HepG2 (cell line): ENCODE data around the gene UCHL3. TPM values are rescaled to one million over a fixed set of nuclear protein-coding genes. Genes with fewer than 3 reads are reported as not detected.

ENCODE experiments used
- ATRX ChIP-seq: sonication (generic); formaldehyde crosslinking; IDR thresholded peaks from 2 replicates; pipeline ENCODE4 v1.4.0; 2020; ENCODE audit warnings: missing genetic modification reagents, borderline replicate concordance
- CREB1 ChIP-seq, 2 experiments: fragments of 450-650 bp in 1 of 2; IDR thresholded peaks; 2 replicates each; pipeline ENCODE4 v1.6.1; 2016 to 2017; ENCODE audit warnings: control low read depth in 1 of 2, mild to moderate bottlenecking in 1 of 2, missing compliant biosample characterization in 1 of 2, missing genetic modification characterization in 1 of 2
- EEA1 ChIP-seq: sonication (generic); formaldehyde crosslinking; IDR thresholded peaks from 2 replicates; pipeline ENCODE4 v1.5.1; 2020; ENCODE audit warnings: mild to moderate bottlenecking, missing genetic modification reagents, borderline replicate concordance
- ESRRA ChIP-seq: sonication (generic); formaldehyde crosslinking; IDR thresholded peaks from 2 replicates; pipeline ENCODE4 v1.5.1; 2020; ENCODE audit warnings: mild to moderate bottlenecking, low read depth, missing genetic modification reagents
- FOXC1 ChIP-seq: sonication (generic); formaldehyde crosslinking; IDR thresholded peaks from 2 replicates; pipeline ENCODE4 v1.8.0; 2022; ENCODE audit warnings: mild to moderate bottlenecking, missing genetic modification reagents, borderline replicate concordance
- JUND ChIP-seq: sonication (generic); formaldehyde crosslinking; IDR thresholded peaks from 2 replicates; pipeline ENCODE4 v1.8.0; 2022; ENCODE audit warnings: mild to moderate bottlenecking, missing genetic modification reagents
- MAF1 ChIP-seq: sonication (generic); formaldehyde crosslinking; IDR thresholded peaks from 2 replicates; pipeline ENCODE4 v1.5.0; 2020; ENCODE audit warnings: missing genetic modification reagents, borderline replicate concordance
- RXRB ChIP-seq: IDR thresholded peaks from 2 replicates; pipeline ENCODE4 v1.6.1; 2016; ENCODE audit warnings: borderline replicate concordance, missing genetic modification reagents, missing compliant biosample characterization
- SNAPC5 ChIP-seq: sonication (generic); formaldehyde crosslinking; IDR thresholded peaks from 2 replicates; pipeline ENCODE4 v1.8.1; 2023; ENCODE audit warnings: mild to moderate bottlenecking, missing genetic modification reagents, borderline replicate concordance
- TRIM22 ChIP-seq: fragments of 450-650 bp; IDR thresholded peaks from 2 replicates; pipeline ENCODE4 v1.6.1; 2017
- ZBTB46 ChIP-seq: sonication (generic); formaldehyde crosslinking; IDR thresholded peaks from 2 replicates; pipeline ENCODE4 v1.4.0; 2020; ENCODE audit warnings: mild to moderate bottlenecking, missing genetic modification reagents, borderline replicate concordance
- ZNF10 ChIP-seq: sonication (generic); formaldehyde crosslinking; IDR thresholded peaks from 2 replicates; pipeline ENCODE4 v1.4.0; 2020; ENCODE audit warnings: mild to moderate bottlenecking, low read depth, missing genetic modification reagents, borderline replicate concordance
- ZNF446 ChIP-seq: sonication (generic); formaldehyde crosslinking; IDR thresholded peaks from 2 replicates; pipeline ENCODE4 v1.5.0; 2020; ENCODE audit warnings: mild to moderate bottlenecking, missing genetic modification reagents
- ZNF660 ChIP-seq: sonication (generic); formaldehyde crosslinking; IDR thresholded peaks from 2 replicates; pipeline ENCODE4 v1.5.1; 2020; ENCODE audit warnings: mild to moderate bottlenecking, low read depth, missing genetic modification reagents, borderline replicate concordance
- ZNF746 ChIP-seq: sonication (generic); formaldehyde crosslinking; IDR thresholded peaks from 2 replicates; pipeline ENCODE4 v1.8.0; 2022; ENCODE audit warnings: mild to moderate bottlenecking, missing genetic modification reagents
- polyA plus RNA-seq, 8 experiments: library from polyadenylated mRNA; depleted of rRNA in 3 of 8; stranded (reverse) in 7 of 8; unstranded in 1 of 8; fragments of >200 nt; fragmentation: Illumina TruSeq in 4 of 8; extraction: Trizol in 4 of 8; gene quantifications; 2 replicates each; pipeline versions ENCODE4 v1.2.1 to v1.2.3, GENCODE V29; 2011 to 2016; ENCODE audit warnings: low read depth in 4 of 8, missing spikeins in 1 of 8, mixed read lengths in 1 of 8; ENCODE audit not compliant: insufficient read depth in 1 of 8
- total RNA-seq, 5 experiments: library from RNA; depleted of rRNA; stranded (reverse); fragments of >200 nt; fragmentation: Illumina TruSeq; extraction: Trizol; gene quantifications; 2 replicates each; pipeline ENCODE4 v1.2.3, GENCODE V29; 2016; ENCODE audit warnings: low read depth in 1 of 5
- TF ChIP-seq, protein P1 (sequence below): sonication (generic); formaldehyde crosslinking; conservative IDR thresholded peaks from 2 replicates; pipeline ENCODE4 v1.8.0; 2022; ENCODE audit warnings: low read depth, missing genetic modification reagents
- TF ChIP-seq, protein P2 (sequence below): sonication (generic); formaldehyde crosslinking; IDR thresholded peaks from 2 replicates; pipeline ENCODE4 v1.4.0; 2020; ENCODE audit warnings: missing genetic modification reagents, borderline replicate concordance

The UCHL3 gene
- total and polyA plus RNA-seq, 2 of the 13 experiments (the other 11 are each of a cell fraction or from before 2014, with no cell fraction given), result 36.2 to 93.3 TPM

- TF ChIP-seq, protein P1, sequence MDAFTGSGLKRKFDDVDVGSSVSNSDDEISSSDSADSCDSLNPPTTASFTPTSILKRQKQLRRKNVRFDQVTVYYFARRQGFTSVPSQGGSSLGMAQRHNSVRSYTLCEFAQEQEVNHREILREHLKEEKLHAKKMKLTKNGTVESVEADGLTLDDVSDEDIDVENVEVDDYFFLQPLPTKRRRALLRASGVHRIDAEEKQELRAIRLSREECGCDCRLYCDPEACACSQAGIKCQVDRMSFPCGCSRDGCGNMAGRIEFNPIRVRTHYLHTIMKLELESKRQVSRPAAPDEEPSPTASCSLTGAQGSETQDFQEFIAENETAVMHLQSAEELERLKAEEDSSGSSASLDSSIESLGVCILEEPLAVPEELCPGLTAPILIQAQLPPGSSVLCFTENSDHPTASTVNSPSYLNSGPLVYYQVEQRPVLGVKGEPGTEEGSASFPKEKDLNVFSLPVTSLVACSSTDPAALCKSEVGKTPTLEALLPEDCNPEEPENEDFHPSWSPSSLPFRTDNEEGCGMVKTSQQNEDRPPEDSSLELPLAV (CRISPR knock-in tag), result no peak
- no peak for TF ChIP-seq TRIM22
- TF ChIP-seq, protein P2, sequence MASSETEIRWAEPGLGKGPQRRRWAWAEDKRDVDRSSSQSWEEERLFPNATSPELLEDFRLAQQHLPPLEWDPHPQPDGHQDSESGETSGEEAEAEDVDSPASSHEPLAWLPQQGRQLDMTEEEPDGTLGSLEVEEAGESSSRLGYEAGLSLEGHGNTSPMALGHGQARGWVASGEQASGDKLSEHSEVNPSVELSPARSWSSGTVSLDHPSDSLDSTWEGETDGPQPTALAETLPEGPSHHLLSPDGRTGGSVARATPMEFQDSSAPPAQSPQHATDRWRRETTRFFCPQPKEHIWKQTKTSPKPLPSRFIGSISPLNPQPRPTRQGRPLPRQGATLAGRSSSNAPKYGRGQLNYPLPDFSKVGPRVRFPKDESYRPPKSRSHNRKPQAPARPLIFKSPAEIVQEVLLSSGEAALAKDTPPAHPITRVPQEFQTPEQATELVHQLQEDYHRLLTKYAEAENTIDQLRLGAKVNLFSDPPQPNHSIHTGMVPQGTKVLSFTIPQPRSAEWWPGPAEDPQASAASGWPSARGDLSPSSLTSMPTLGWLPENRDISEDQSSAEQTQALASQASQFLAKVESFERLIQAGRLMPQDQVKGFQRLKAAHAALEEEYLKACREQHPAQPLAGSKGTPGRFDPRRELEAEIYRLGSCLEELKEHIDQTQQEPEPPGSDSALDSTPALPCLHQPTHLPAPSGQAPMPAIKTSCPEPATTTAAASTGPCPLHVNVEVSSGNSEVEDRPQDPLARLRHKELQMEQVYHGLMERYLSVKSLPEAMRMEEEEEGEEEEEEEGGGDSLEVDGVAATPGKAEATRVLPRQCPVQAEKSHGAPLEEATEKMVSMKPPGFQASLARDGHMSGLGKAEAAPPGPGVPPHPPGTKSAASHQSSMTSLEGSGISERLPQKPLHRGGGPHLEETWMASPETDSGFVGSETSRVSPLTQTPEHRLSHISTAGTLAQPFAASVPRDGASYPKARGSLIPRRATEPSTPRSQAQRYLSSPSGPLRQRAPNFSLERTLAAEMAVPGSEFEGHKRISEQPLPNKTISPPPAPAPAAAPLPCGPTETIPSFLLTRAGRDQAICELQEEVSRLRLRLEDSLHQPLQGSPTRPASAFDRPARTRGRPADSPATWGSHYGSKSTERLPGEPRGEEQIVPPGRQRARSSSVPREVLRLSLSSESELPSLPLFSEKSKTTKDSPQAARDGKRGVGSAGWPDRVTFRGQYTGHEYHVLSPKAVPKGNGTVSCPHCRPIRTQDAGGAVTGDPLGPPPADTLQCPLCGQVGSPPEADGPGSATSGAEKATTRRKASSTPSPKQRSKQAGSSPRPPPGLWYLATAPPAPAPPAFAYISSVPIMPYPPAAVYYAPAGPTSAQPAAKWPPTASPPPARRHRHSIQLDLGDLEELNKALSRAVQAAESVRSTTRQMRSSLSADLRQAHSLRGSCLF (CRISPR knock-in tag), result no peak
- no peak for TF ChIP-seq ZNF10
- TF ChIP-seq ZNF446 (CRISPR knock-in tag), result no peak
- peak; percentile 71 for TF ChIP-seq FOXC1
- TF ChIP-seq ZNF660, result no peak
- 0 out of 2 replicates have a peak, but pooled peaks have one; percentile 51 for TF ChIP-seq ESRRA (CRISPR knock-in tag)
- TF ChIP-seq MAF1 (CRISPR knock-in tag), result no peak
- TF ChIP-seq ZBTB46, result no peak
- TF ChIP-seq RXRB (CRISPR knock-in tag), result peak; percentile 10; the same call in 1 of the 2 replicates
- no peak for TF ChIP-seq EEA1
- no peak for TF ChIP-seq ATRX (CRISPR knock-in tag)
- no peak for TF ChIP-seq SNAPC5 (CRISPR knock-in tag)
- TF ChIP-seq CREB1 (IDR thresholded peaks at IDR 0.05), result peak; percentile 18; the same call in 1 of the 2 replicates
- TF ChIP-seq CREB1 (CRISPR knock-in tag; IDR thresholded peaks at IDR 0.05), result peak; percentile 50; the same call in 1 of the 2 replicates
- TF ChIP-seq JUND (CRISPR knock-in tag), result no peak
- no peak for TF ChIP-seq ZNF746
These were observed 11.9 kb upstream of the UCHL3 start, which contains the start of gene COMMD6 (continued) for GRCh38 chr13:75537401-75538365.
